GM12878 (cell line): ENCODE data around the gene NRG3. TPM values are rescaled to one million over a fixed set of nuclear protein-coding genes. Genes with fewer than 3 reads are reported as not detected.

Experiments used
- ATAC-seq: fragments of 200-7000 bp; cut with Tn5 transposase; 3 replicates; pipeline ENCODE4 v1.9.1; 2020; ENCODE audit warnings: mild to moderate bottlenecking, moderate library complexity
- BruUV-seq: library from RNA; stranded (reverse); fragments of 400-500 nt; replicated peaks from 2 replicates; lab custom pipeline; 2021; lab: Mats Ljungman, UMichigan
- CTCF ChIA-PET: fragments of 300-600 bp; sonication (Branson Sonifier 250); formaldehyde crosslinking; extraction: SDS; loops from one replicate; lab custom pipeline; 2021; ENCODE audit warnings: inconsistent platforms; lab: Yijun Ruan, JAX
- POLR2A ChIA-PET: fragments of 350-600 bp; formaldehyde crosslinking; extraction: SDS; loops from one replicate; lab custom pipeline; 2021; ENCODE audit warnings: inconsistent platforms; lab: Charles Lee
- RAD21 ChIA-PET: fragments of 300-600 bp; sonication (Branson Sonifier 250); formaldehyde crosslinking; loops from one replicate; lab custom pipeline; 2023; ENCODE audit warnings: antibody characterized with exemption; ENCODE audit not compliant: unreplicated experiment; lab: Charles Lee
- SMC1A ChIA-PET: fragments of 300-600 bp; sonication (Branson Sonifier 250); formaldehyde crosslinking; loops from one replicate; lab custom pipeline; 2023; ENCODE audit not compliant: unreplicated experiment, uncharacterized antibody; lab: Charles Lee
- DNase-seq: peaks from one replicate; pipeline ENCODE4 v3.0.0-alpha.2; 2011; ENCODE audit warnings: low read depth, low spot score
- FAIRE-seq: peaks from 3 replicates; lab custom pipeline; 2011; peaks lifted over from hg19 to GRCh38; lab: Jason Lieb, UNC
- H2AFZ ChIP-seq: 2 replicates; pipeline ENCODE4 v1.6.0; 2011; ENCODE audit warnings: low read depth, low read length, control low read depth; ENCODE audit not compliant: control insufficient read depth
- H3K27ac ChIP-seq: 2 replicates; pipeline ENCODE4 v1.5.1; 2011; ENCODE audit warnings: control low read depth; ENCODE audit not compliant: control insufficient read depth, insufficient read depth
- H3K27me3 ChIP-seq, 2 experiments: replicated peaks in 1 of 2; 2 replicates each; pipeline versions ENCODE4 v1.6.0 to v1.6.1; 2011; ENCODE audit warnings: low read length in 1 of 2; ENCODE audit not compliant: control insufficient read depth in 2 of 2, insufficient read depth in 2 of 2
- H3K36me3 ChIP-seq, 2 experiments: 2 replicates each; pipeline ENCODE4 v1.5.1; 2011; ENCODE audit warnings: low read length in 1 of 2; ENCODE audit not compliant: control insufficient read depth in 2 of 2, insufficient read depth in 2 of 2
- H3K4me1 ChIP-seq: 2 replicates; pipeline ENCODE4 v1.6.1; 2011; ENCODE audit warnings: mild to moderate bottlenecking, low read length, moderate library complexity, mixed read lengths; ENCODE audit not compliant: control insufficient read depth, insufficient read depth
- H3K4me2 ChIP-seq: 2 replicates; pipeline ENCODE4 v1.6.0; 2011; ENCODE audit warnings: control low read depth; ENCODE audit not compliant: control insufficient read depth, insufficient read depth
- H3K4me3 ChIP-seq: fragments of 200-600 bp; sonication (generic); 2 replicates; pipeline ENCODE4 v1.5.1; 2016
- H3K79me2 ChIP-seq: 2 replicates; pipeline ENCODE4 v1.6.0; 2011; ENCODE audit warnings: low read length; ENCODE audit not compliant: control insufficient read depth, insufficient read depth
- H3K9ac ChIP-seq: 2 replicates; pipeline ENCODE4 v1.8.0; 2011; ENCODE audit warnings: low read length, control low read depth, mixed read lengths; ENCODE audit not compliant: control insufficient read depth, insufficient read depth
- H3K9me3 ChIP-seq: replicated peaks from 3 replicates; pipeline ENCODE4 v1.5.1; 2011; ENCODE audit warnings: mild to moderate bottlenecking, low read length; ENCODE audit not compliant: control insufficient read depth, insufficient read depth
- H4K20me1 ChIP-seq: 2 replicates; pipeline ENCODE4 v1.6.0; 2011; ENCODE audit not compliant: control insufficient read depth, insufficient read depth
- BMI1 ChIP-seq: fragments of 450-650 bp; IDR thresholded peaks from 2 replicates; pipeline ENCODE4 v1.6.1; 2016; ENCODE audit warnings: mild to moderate bottlenecking, moderate library complexity, borderline replicate concordance
- CBX3 ChIP-seq: fragments of 200-600 bp; sonication (generic); IDR thresholded peaks from 2 replicates; pipeline ENCODE4 v1.6.1; 2016; ENCODE audit warnings: low read depth, borderline replicate concordance
- ESRRA ChIP-seq: IDR thresholded peaks from 2 replicates; pipeline ENCODE4 v1.6.1; 2012; ENCODE audit warnings: mild to moderate bottlenecking, low read length, improper control_type of control experiment
- ETV6 ChIP-seq, 2 experiments: fragments of 450-650 bp in 1 of 2; IDR thresholded peaks in 1 of 2; conservative IDR thresholded peaks in 1 of 2; 2 replicates each; pipeline ENCODE4 v1.6.1; 2014; ENCODE audit warnings: antibody characterized with exemption in 1 of 2, borderline replicate concordance in 1 of 2, low read depth in 1 of 2, mild to moderate bottlenecking in 1 of 2, moderate library complexity in 1 of 2
- HDGF ChIP-seq: fragments of 450-650 bp; IDR thresholded peaks from 2 replicates; pipeline ENCODE4 v1.6.1; 2016; ENCODE audit warnings: antibody characterized with exemption
- JUND ChIP-seq: IDR thresholded peaks from 2 replicates; pipeline ENCODE4 v1.6.1; 2012; ENCODE audit warnings: low read depth, mild to moderate bottlenecking, low read length, improper control_type of control experiment, moderate library complexity
- MTA3 ChIP-seq: IDR thresholded peaks from 2 replicates; pipeline ENCODE4 v1.6.1; 2012; ENCODE audit warnings: low read length, inconsistent platforms, borderline replicate concordance
- NR2C2 ChIP-seq: IDR thresholded peaks from 2 replicates; pipeline ENCODE4 v1.6.1; 2011; ENCODE audit warnings: borderline replicate concordance, low read depth; ENCODE audit not compliant: control insufficient read depth, insufficient read length
- NRF1 ChIP-seq: conservative IDR thresholded peaks from 2 replicates; pipeline ENCODE4 v1.6.1; 2011; ENCODE audit warnings: mild to moderate bottlenecking, low read depth, low read length, improper control_type of control experiment
- PKNOX1 ChIP-seq: fragments of 450-650 bp; IDR thresholded peaks from 2 replicates; pipeline ENCODE4 v1.6.1; 2016; ENCODE audit warnings: mild to moderate bottlenecking
- RB1 ChIP-seq: fragments of 450-650 bp; formaldehyde crosslinking; IDR thresholded peaks from 2 replicates; pipeline ENCODE4 v1.6.1; 2017; ENCODE audit warnings: mild to moderate bottlenecking, borderline replicate concordance
- SP1 ChIP-seq: IDR thresholded peaks from one replicate; pipeline ENCODE4 v1.6.1; 2011; ENCODE audit warnings: low read depth, low read length
- SPI1 ChIP-seq: IDR thresholded peaks from 2 replicates; pipeline ENCODE4 v1.6.1; 2011; ENCODE audit warnings: low read depth, mild to moderate bottlenecking, low read length, moderate library complexity, borderline replicate concordance; ENCODE audit not compliant: insufficient read depth
- SUPT20H ChIP-seq: IDR thresholded peaks from 2 replicates; pipeline ENCODE4 v1.6.1; 2011; ENCODE audit warnings: low read depth, mild to moderate bottlenecking, low read length, moderate library complexity, borderline replicate concordance; ENCODE audit not compliant: control insufficient read depth
- SUZ12 ChIP-seq: fragments of 200-600 bp; sonication (generic); IDR thresholded peaks from one replicate; pipeline ENCODE4 v1.6.1; 2018; ENCODE audit warnings: antibody characterized with exemption, mild to moderate bottlenecking; ENCODE audit not compliant: unreplicated experiment
- WGBS: methylation state at CpG from one replicate; pipeline ENCODE4 v1.1.6; 2016; ENCODE audit warnings: low lambda C conversion rate; ENCODE audit not compliant: insufficient replicate concordance, insufficient coverage; ENCODE audit errors: missing lambda C conversion rate; 5-methylcytosine and 5-hydroxymethylcytosine counted together
- in situ Hi-C: fragments of 300-500 bp; cut with MboI; formaldehyde crosslinking; loops from 9 replicates; pipeline ENCODE4 v1.14.3; 2018; ENCODE audit warnings: mixed read lengths
- intact Hi-C: fragments of 100-400 bp; cut with micrococcal nuclease; formaldehyde crosslinking; loops from one replicate; pipeline ENCODE4 v1.14.2; 2022; ENCODE audit not compliant: unreplicated experiment
- polyA plus RNA-seq, 11 experiments: library from polyadenylated mRNA; depleted of rRNA in 4 of 11; unstranded in 6 of 11; stranded (reverse) in 5 of 11; fragments of >200 nt; fragmentation: Nextera tagmentation in 4 of 11; fragmentation: Illumina TruSeq in 1 of 11; extraction: Ambion mirVana in 4 of 11; extraction: Trizol in 1 of 11; gene quantifications; 1 replicate in 1 of 11; 2 replicates in 10 of 11; pipeline versions ENCODE4 v1.2.1 to v1.2.3, GENCODE V29; 2011 to 2016; ENCODE audit warnings: inconsistent platforms in 2 of 11, missing spikeins in 2 of 11, low read depth in 1 of 11
- total RNA-seq, 4 experiments: library from RNA; depleted of rRNA in 3 of 4; stranded (reverse); fragments of >200 nt in 3 of 4; fragmentation: Illumina TruSeq in 1 of 4; extraction: Trizol in 1 of 4; gene quantifications; 2 replicates each; pipeline versions ENCODE4 v1.2.1 to v1.2.3, GENCODE V29; 2013 to 2021
- TF ChIP-seq, protein P1 (sequence below): IDR thresholded peaks from 2 replicates; pipeline ENCODE4 v1.6.1; 2012; ENCODE audit warnings: low read depth, low read length, improper control_type of control experiment
- TF ChIP-seq, protein P2 (sequence below): fragments of 450-650 bp; IDR thresholded peaks from 2 replicates; pipeline ENCODE4 v1.6.1; 2017; ENCODE audit warnings: mild to moderate bottlenecking, low read depth, inconsistent platforms; ENCODE audit not compliant: poor library complexity, severe bottlenecking
- TF ChIP-seq, protein P3 (sequence below): fragments of 450-650 bp; formaldehyde crosslinking; IDR thresholded peaks from 2 replicates; pipeline ENCODE4 v1.4.0; 2022; ENCODE audit warnings: mild to moderate bottlenecking, moderate library complexity

Gene NRG3
- total and polyA plus RNA-seq, 10 of the 15 experiments (the other 5 are each of a cell fraction or from before 2014, with no cell fraction given), result 0.03 to 0.41 (median 0.17) TPM; not detected in 3

DNA sequence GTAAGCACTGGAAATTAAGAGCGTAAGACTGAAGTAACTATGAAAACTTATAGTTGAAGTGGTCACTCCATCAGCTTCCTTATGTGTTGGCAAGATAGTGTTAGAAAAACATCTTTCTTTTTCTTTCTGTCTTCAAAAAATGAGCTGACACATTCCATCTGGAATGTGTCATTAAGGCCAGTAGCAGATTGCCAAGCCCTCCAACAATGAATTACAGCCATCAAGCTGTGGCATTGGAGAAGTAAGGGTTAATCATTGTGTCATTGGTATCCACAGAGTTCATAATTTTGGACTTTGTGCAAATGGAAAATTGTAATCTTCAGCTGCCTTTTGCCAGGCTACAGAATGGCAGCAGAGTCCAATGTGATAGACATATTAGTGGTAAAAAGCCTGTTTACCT lies 926.3 kb downstream of the NRG3 start:
- Histone ChIP-seq H3K4me2 (no peak overlapping the region), H3K9me3 (no peaks in the 10 kb centered on the region), H3K36me3 (no peaks in the 10 kb centered on the region), H3K4me3 (no peak overlapping the region), H3K79me2 (no peaks in the 10 kb centered on the region), H2AFZ (no peak overlapping the region), H3K9ac (no peak overlapping the region), H3K4me1 (no peaks in the 10 kb centered on the region), H4K20me1 (no peaks in the 10 kb centered on the region), H3K27me3 (peaks cover 0 to 2% of the 10 kb centered on the region in 2 experiments; a peak in 1 of 4 replicates), H3K27ac (no peak overlapping the region)
- WGBS, result 94% methylated on average over 1 of the region's 1 CpG
- ChIA-PET RAD21 (interaction anchor here (0.7 kb wide), 1 partner anchor 1225 kb away, joined by 4 read pairs; no protein-coding TSS in a partner anchor), SMC1A (interaction anchor here (1.1 to 2.1 kb wide), 4 partner anchors 10 to 572 kb away, joined by 3 to 6 read pairs (median 4); no protein-coding TSS in a partner anchor), CTCF (interaction anchor here (1.5 to 3.4 kb wide), 3 partner anchors 10 to 488 kb away, joined by 3 to 27 read pairs (median 13); no protein-coding TSS in a partner anchor), POLR2A (no interaction called here)
- BruUV-seq, result no TSS peak
- DNase-seq (no peak), FAIRE-seq (no peak), ATAC-seq (no peak)
- intact Hi-C loops (no loop called here), in situ Hi-C loops (no loop called here)
- TF ChIP-seq, protein P1, sequence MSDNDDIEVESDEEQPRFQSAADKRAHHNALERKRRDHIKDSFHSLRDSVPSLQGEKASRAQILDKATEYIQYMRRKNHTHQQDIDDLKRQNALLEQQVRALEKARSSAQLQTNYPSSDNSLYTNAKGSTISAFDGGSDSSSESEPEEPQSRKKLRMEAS, result no peak
- TF ChIP-seq SPI1 (no peak), PKNOX1 (no peak), ETV6 (conservative IDR thresholded peaks at IDR 0.05 in 1 of 2, IDR thresholded peaks at IDR 0.05 in 1 of 2; ENCODE audit: borderline replicate concordance in 1 of 2, low read depth in 1 of 2) (no peak), BMI1 (no peak), SP1 (no peak), ESRRA (no peak), CBX3 (no peak), RB1 (no peak), SUZ12 (no peak), NRF1 (no peak), HDGF (no peak), SUPT20H (no peak), NR2C2 (no peak), JUND (no peak), MTA3 (no peak)
- TF ChIP-seq, protein P2, sequence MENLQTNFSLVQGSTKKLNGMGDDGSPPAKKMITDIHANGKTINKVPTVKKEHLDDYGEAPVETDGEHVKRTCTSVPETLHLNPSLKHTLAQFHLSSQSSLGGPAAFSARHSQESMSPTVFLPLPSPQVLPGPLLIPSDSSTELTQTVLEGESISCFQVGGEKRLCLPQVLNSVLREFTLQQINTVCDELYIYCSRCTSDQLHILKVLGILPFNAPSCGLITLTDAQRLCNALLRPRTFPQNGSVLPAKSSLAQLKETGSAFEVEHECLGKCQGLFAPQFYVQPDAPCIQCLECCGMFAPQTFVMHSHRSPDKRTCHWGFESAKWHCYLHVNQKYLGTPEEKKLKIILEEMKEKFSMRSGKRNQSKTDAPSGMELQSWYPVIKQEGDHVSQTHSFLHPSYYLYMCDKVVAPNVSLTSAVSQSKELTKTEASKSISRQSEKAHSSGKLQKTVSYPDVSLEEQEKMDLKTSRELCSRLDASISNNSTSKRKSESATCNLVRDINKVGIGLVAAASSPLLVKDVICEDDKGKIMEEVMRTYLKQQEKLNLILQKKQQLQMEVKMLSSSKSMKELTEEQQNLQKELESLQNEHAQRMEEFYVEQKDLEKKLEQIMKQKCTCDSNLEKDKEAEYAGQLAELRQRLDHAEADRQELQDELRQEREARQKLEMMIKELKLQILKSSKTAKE, result no peak
- TF ChIP-seq, protein P3, sequence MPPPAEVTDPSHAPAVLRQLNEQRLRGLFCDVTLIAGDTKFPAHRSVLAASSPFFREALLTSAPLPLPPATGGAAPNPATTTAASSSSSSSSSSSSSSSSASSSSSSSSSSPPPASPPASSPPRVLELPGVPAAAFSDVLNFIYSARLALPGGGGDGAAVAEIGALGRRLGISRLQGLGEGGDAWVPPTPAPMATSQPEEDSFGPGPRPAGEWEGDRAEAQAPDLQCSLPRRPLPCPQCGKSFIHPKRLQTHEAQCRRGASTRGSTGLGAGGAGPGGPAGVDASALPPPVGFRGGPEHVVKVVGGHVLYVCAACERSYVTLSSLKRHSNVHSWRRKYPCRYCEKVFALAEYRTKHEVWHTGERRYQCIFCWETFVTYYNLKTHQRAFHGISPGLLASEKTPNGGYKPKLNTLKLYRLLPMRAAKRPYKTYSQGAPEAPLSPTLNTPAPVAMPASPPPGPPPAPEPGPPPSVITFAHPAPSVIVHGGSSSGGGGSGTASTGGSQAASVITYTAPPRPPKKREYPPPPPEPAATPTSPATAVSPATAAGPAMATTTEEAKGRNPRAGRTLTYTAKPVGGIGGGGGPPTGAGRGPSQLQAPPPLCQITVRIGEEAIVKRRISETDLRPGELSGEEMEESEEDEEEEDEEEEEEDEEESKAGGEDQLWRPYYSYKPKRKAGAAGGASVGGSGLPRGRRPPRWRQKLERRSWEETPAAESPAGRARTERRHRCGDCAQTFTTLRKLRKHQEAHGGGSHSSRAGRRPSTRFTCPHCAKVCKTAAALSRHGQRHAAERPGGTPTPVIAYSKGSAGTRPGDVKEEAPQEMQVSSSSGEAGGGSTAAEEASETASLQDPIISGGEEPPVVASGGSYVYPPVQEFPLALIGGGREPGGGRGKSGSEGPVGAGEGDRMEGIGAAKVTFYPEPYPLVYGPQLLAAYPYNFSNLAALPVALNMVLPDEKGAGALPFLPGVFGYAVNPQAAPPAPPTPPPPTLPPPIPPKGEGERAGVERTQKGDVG (CRISPR knock-in tag), result no peak
